GM12865 (cell line): ENCODE data around the gene SPOCK1.

Source experiments
- DNase-seq: peaks from one replicate; pipeline ENCODE4 v3.0.0; 2010; ENCODE audit warnings: low read depth
- H3K4me3 ChIP-seq: 2 replicates; pipeline ENCODE4 v1.5.1; 2011; ENCODE audit warnings: mild to moderate bottlenecking, low read depth, low read length, control low read depth
- CTCF ChIP-seq: IDR thresholded peaks from 2 replicates; pipeline ENCODE4 v1.5.1; 2011; ENCODE audit warnings: low read length, control low read depth, low read depth, inconsistent platforms; ENCODE audit not compliant: insufficient read depth; ENCODE audit errors: missing control alignments

The SPOCK1 gene

GRCh38 chr5:137437774-137438173 is 61.4 kb downstream of the SPOCK1 start:
- no peak for DNase-seq
- TF ChIP-seq CTCF, result no peak
- H3K4me3 ChIP-seq, result no peak overlapping the region

- no peak for TF ChIP-seq CTCF
- H3K4me3 ChIP-seq, result no peak overlapping the region
- DNase-seq, result no peak
These were observed 65.6 kb downstream of the SPOCK1 start for GRCh38 chr5:137433539-137433938.

DNA sequence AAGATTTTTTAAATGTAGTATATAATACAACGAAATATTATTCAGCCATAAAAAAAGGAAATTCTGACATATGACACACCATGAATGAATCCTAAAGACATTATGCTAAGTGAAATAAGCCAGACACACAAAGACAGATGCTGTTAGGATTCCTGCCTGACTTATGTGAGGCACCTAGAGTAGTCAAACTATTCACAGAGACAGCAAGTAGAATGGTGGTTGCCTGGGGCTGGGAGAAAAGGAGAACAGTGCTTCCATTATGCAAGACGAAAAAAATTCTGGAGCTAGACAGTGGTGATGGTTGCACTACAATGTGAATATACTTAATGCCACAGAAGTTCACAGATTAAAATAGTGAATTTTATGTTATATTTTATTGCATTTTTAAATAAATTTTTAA is 66.8 kb downstream of the SPOCK1 start:
- no peak for DNase-seq
- H3K4me3 ChIP-seq, result no peak overlapping the region
- no peak for TF ChIP-seq CTCF

GRCh38 chr5:137431051-137431450 is 68.1 kb downstream of the SPOCK1 start:
- DNase-seq, result no peak
- TF ChIP-seq CTCF, result no peak
- H3K4me3 ChIP-seq, result no peak overlapping the region

DNA sequence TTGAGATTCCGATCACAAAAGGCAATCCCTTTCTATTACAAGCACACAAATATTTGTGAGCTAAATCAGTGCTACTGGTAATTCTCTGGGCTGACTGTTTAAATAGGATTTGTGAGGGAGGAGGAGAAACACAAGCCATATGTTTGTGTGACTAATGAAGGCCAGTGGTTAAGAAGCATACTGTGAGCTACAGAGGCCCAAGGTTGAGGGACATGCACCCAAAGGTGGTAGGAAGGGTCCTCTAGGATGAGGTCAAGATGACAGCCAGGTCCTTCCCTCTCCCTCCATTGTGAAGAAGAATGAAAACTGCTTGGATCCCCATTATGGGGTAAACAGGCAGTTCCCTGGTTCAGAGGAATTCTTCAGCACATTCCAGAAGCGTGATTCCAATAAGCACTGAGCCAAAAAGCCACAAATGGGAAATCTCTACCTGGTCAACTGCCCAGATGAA is 83.9 kb downstream of the SPOCK1 start:
- no peak for TF ChIP-seq CTCF
- no peak for DNase-seq
- no peak overlapping the region for H3K4me3 ChIP-seq

- no peak for DNase-seq
- H3K4me3 ChIP-seq, result no peak overlapping the region
- TF ChIP-seq CTCF, result no peak
These were observed 84.9 kb downstream of the SPOCK1 start for GRCh38 chr5:137414112-137414755.

GRCh38 chr5:137412136-137412535 is 87.0 kb downstream of the SPOCK1 start:
- DNase-seq, result no peak
- TF ChIP-seq CTCF, result no peak
- no peak overlapping the region for H3K4me3 ChIP-seq
